NAMALWA (cell line): ENCODE results near the gene SLC31A2.

Source experiments
- DNase-seq: peaks from one replicate; pipeline ENCODE4 v3.0.0-alpha.2; 2015; ENCODE audit warnings: low spot score

The SLC31A2 gene

GRCh38 chr9:113151696-113152630 is 1.2 kb downstream of the SLC31A2 start:
- no peak for DNase-seq

GRCh38 chr9:113152699-113153098 is 1.9 kb downstream of the SLC31A2 start:
- no peak for DNase-seq

GRCh38 chr9:113153599-113153998 is 2.8 kb downstream of the SLC31A2 start:
- DNase-seq, result no peak

- no peak for DNase-seq
Observed at GRCh38 chr9:113154471-113154870, 3.7 kb downstream of the SLC31A2 start.

- DNase-seq, result no peak
Observed at GRCh38 chr9:113154946-113155345, 4.1 kb downstream of the SLC31A2 start.

GRCh38 chr9:113155911-113156588 is 5.2 kb downstream of the SLC31A2 start:
- DNase-seq, result no peak

- DNase-seq, result peak; percentile 19
Observed at GRCh38 chr9:113156880-113157279, 6.1 kb downstream of the SLC31A2 start.

GRCh38 chr9:113158446-113158845 is 7.6 kb downstream of the SLC31A2 start:
- no peak for DNase-seq

- no peak for DNase-seq
Observed at GRCh38 chr9:113160571-113160970, 9.8 kb downstream of the SLC31A2 start.

- DNase-seq, result no peak
Observed at GRCh38 chr9:113163001-113163400, 12.2 kb downstream of the SLC31A2 start.

GRCh38 chr9:113164536-113165300 is 13.9 kb downstream of the SLC31A2 start:
- no peak for DNase-seq

GRCh38 chr9:113166039-113166438 is 15.2 kb downstream of the SLC31A2 start:
- DNase-seq, result no peak

- DNase-seq, result no peak
Observed at GRCh38 chr9:113168809-113169208, 18.0 kb downstream of the SLC31A2 start.

GRCh38 chr9:113173341-113173740 is 22.5 kb downstream of the SLC31A2 start:
- DNase-seq, result no peak

- DNase-seq, result no peak
Observed at GRCh38 chr9:113176803-113177202, 26.0 kb downstream of the SLC31A2 start.

GRCh38 chr9:113177251-113177650 is 26.4 kb downstream of the SLC31A2 start:
- no peak for DNase-seq

- DNase-seq, result no peak
Observed at GRCh38 chr9:113178087-113178486, 27.3 kb downstream of the SLC31A2 start.

- DNase-seq, result no peak
Observed at GRCh38 chr9:113179839-113180238, 29.0 kb downstream of the SLC31A2 start.

- no peak for DNase-seq
Observed at GRCh38 chr9:113181165-113181564, 30.4 kb downstream of the SLC31A2 start.

GRCh38 chr9:113183956-113184488 is 33.2 kb downstream of the SLC31A2 start:
- DNase-seq, result no peak

- DNase-seq, result no peak
Observed at GRCh38 chr9:113184539-113184938, 33.7 kb downstream of the SLC31A2 start.

GRCh38 chr9:113185271-113185670 is 34.5 kb downstream of the SLC31A2 start:
- no peak for DNase-seq
